H1 (cell line): ENCODE measurements around the gene CREG2. TPM values are rescaled to one million over a fixed set of nuclear protein-coding genes. Genes with fewer than 3 reads are reported as not detected.

Experiments used
- CTCF ChIA-PET: fragments of 300-600 bp; sonication (Branson Sonifier 250); formaldehyde crosslinking; loops from one replicate; lab custom pipeline; 2021; ENCODE audit not compliant: partially characterized antibody; lab: Charles Lee
- POLR2A ChIA-PET: fragments of 300-600 bp; sonication (Branson Sonifier 250); formaldehyde crosslinking; loops from one replicate; lab custom pipeline; 2021; ENCODE audit warnings: inconsistent platforms; ENCODE audit not compliant: partially characterized antibody; lab: Charles Lee
- DNase-seq, 2 experiments: peaks; one replicate each; pipeline versions ENCODE4 v3.0.0 to v3.0.0-alpha.2; 2010 to 2022; ENCODE audit warnings: low spot score in 2 of 2, low read depth in 1 of 2, mixed read lengths in 1 of 2
- FAIRE-seq: peaks from 2 replicates; lab custom pipeline; 2011; peaks lifted over from hg19 to GRCh38; lab: Jason Lieb, UNC
- H2AFZ ChIP-seq: 2 replicates; pipeline ENCODE4 v1.8.1; 2012; ENCODE audit warnings: low read length, inconsistent platforms
- H2AK5ac ChIP-seq: 2 replicates; pipeline ENCODE4 v1.6.1; 2013; ENCODE audit warnings: low read depth, low read length
- H2BK120ac ChIP-seq: replicated peaks from 2 replicates; pipeline ENCODE3; 2013; ENCODE audit warnings: low read depth, low read length, inconsistent platforms
- H2BK12ac ChIP-seq: 2 replicates; pipeline ENCODE4 v1.6.1; 2013; ENCODE audit warnings: low read depth, low read length
- H2BK15ac ChIP-seq: 2 replicates; pipeline ENCODE4 v1.6.1; 2013; ENCODE audit warnings: low read length
- H2BK20ac ChIP-seq: 2 replicates; pipeline ENCODE4 v1.6.1; 2013; ENCODE audit warnings: low read length
- H2BK5ac ChIP-seq: 2 replicates; pipeline ENCODE4 v1.6.1; 2013; ENCODE audit warnings: low read depth, low read length
- H3K14ac ChIP-seq: 2 replicates; pipeline ENCODE4 v1.6.1; 2013; ENCODE audit warnings: inconsistent platforms; ENCODE audit not compliant: insufficient read length
- H3K18ac ChIP-seq: 2 replicates; pipeline ENCODE4 v1.6.1; 2013; ENCODE audit warnings: low read length; ENCODE audit errors: extremely low read depth
- H3K23ac ChIP-seq: 2 replicates; pipeline ENCODE4 v1.6.1; 2013; ENCODE audit warnings: inconsistent platforms; ENCODE audit not compliant: insufficient read length
- H3K23me2 ChIP-seq: 2 replicates; pipeline ENCODE4 v1.6.1; 2013; ENCODE audit warnings: low read depth, low read length
- H3K27ac ChIP-seq: 2 replicates; pipeline ENCODE4 v1.6.1; 2011; ENCODE audit warnings: low read depth, low read length, inconsistent platforms
- H3K27me3 ChIP-seq, 4 experiments: replicated peaks in 1 of 4; 1 replicate in 1 of 4; 2 replicates in 3 of 4; pipeline versions ENCODE4 v1.6.1 to v1.8.1; 2011 to 2013; ENCODE audit warnings: low read length in 3 of 4, mild to moderate bottlenecking in 3 of 4, inconsistent platforms in 2 of 4, mixed read lengths in 2 of 4, moderate library complexity in 1 of 4; ENCODE audit not compliant: control insufficient read depth in 3 of 4, insufficient read depth in 3 of 4; ENCODE audit errors: extremely low read depth in 1 of 4
- H3K36me3 ChIP-seq, 4 experiments: 2 replicates each; pipeline versions ENCODE4 v1.6.1 to v1.8.1; 2011 to 2013; ENCODE audit warnings: mild to moderate bottlenecking in 4 of 4, low read length in 3 of 4, moderate library complexity in 2 of 4, control low read depth in 1 of 4, inconsistent platforms in 1 of 4; ENCODE audit not compliant: insufficient read depth in 4 of 4, control insufficient read depth in 2 of 4
- H3K4ac ChIP-seq: replicated peaks from 2 replicates; pipeline ENCODE3; 2013; ENCODE audit warnings: low read length, low read depth, mixed read lengths, inconsistent platforms; ENCODE audit not compliant: insufficient read length
- H3K4me1 ChIP-seq, 4 experiments: replicated peaks in 1 of 4; 1 replicate in 1 of 4; 2 replicates in 3 of 4; pipeline versions ENCODE4 v1.6.1 to v1.8.1; 2011 to 2013; ENCODE audit warnings: low read length in 3 of 4, inconsistent platforms in 2 of 4, mixed read lengths in 1 of 4; ENCODE audit not compliant: insufficient read depth in 4 of 4, control insufficient read depth in 3 of 4
- H3K4me2 ChIP-seq, 2 experiments: 2 replicates each; pipeline versions ENCODE4 v1.6.1 to v1.8.1; 2011 to 2013; ENCODE audit warnings: low read depth in 2 of 2, low read length in 2 of 2, control low read depth in 1 of 2, inconsistent platforms in 1 of 2, mild to moderate bottlenecking in 1 of 2; ENCODE audit not compliant: insufficient read depth in 1 of 2
- H3K4me3 ChIP-seq, 4 experiments: fragments of 200-600, 300-600 bp in 1 of 4; sonication (generic), shearing (Covaris generic), sonication (Bioruptor Twin) in 1 of 4; 2 replicates each; pipeline versions ENCODE4 v1.5.1 to v1.8.1; 2011 to 2016; ENCODE audit warnings: low read length in 4 of 4, low read depth in 3 of 4, control low read depth in 2 of 4, inconsistent platforms in 2 of 4, mild to moderate bottlenecking in 2 of 4, mixed read lengths in 1 of 4, moderate library complexity in 1 of 4; ENCODE audit not compliant: insufficient read depth in 2 of 4; ENCODE audit errors: extremely low read depth in 1 of 4
- H3K56ac ChIP-seq: replicated peaks from 2 replicates; pipeline ENCODE3; 2013; ENCODE audit warnings: low read depth, mild to moderate bottlenecking, mixed read lengths, low read length, inconsistent platforms; ENCODE audit not compliant: insufficient read length
- H3K79me1 ChIP-seq: 2 replicates; pipeline ENCODE4 v1.6.1; 2013; ENCODE audit warnings: low read depth, low read length, control low read depth
- H3K79me2 ChIP-seq, 2 experiments: 2 replicates each; pipeline versions ENCODE4 v1.6.1 to v1.8.1; 2012 to 2013; ENCODE audit warnings: low read length in 2 of 2, mild to moderate bottlenecking in 2 of 2, inconsistent platforms in 1 of 2; ENCODE audit not compliant: insufficient read depth in 2 of 2, control insufficient read depth in 1 of 2
- H3K9ac ChIP-seq, 4 experiments: replicated peaks in 1 of 4; 1 replicate in 1 of 4; 2 replicates in 3 of 4; pipeline versions ENCODE4 v1.6.1 to v1.8.1; 2011 to 2013; ENCODE audit warnings: low read depth in 3 of 4, low read length in 3 of 4, control low read depth in 2 of 4, mild to moderate bottlenecking in 2 of 4, moderate library complexity in 2 of 4, inconsistent platforms in 1 of 4; ENCODE audit errors: extremely low read depth in 1 of 4
- H3K9me3 ChIP-seq, 2 experiments: 2 replicates each; pipeline versions ENCODE4 v1.6.1 to v1.8.1; 2012 to 2013; ENCODE audit warnings: mild to moderate bottlenecking in 2 of 2, moderate library complexity in 2 of 2, control low read depth in 1 of 2, inconsistent platforms in 1 of 2, low read depth in 1 of 2, low read length in 1 of 2, mixed read lengths in 1 of 2; ENCODE audit not compliant: insufficient read depth in 2 of 2
- H4K20me1 ChIP-seq, 2 experiments: replicated peaks in 1 of 2; 2 replicates each; pipeline versions ENCODE3 to v1.8.1; 2011 to 2013; ENCODE audit warnings: inconsistent platforms in 2 of 2, low read length in 2 of 2, mild to moderate bottlenecking in 1 of 2; ENCODE audit not compliant: insufficient read depth in 2 of 2, control insufficient read depth in 1 of 2
- H4K5ac ChIP-seq: 2 replicates; pipeline ENCODE4 v1.6.1; 2013; ENCODE audit warnings: low read length, low read depth, mixed read lengths, inconsistent platforms; ENCODE audit not compliant: insufficient read length
- H4K8ac ChIP-seq: 2 replicates; pipeline ENCODE4 v1.8.0; 2013; ENCODE audit warnings: mild to moderate bottlenecking, moderate library complexity, low read length, inconsistent platforms; ENCODE audit not compliant: insufficient read depth; ENCODE audit errors: extremely low read depth
- H4K91ac ChIP-seq: replicated peaks from 2 replicates; pipeline ENCODE3; 2013; ENCODE audit warnings: low read length, mixed read lengths, inconsistent platforms; ENCODE audit not compliant: insufficient read length
- BCL11A ChIP-seq, 2 experiments: IDR thresholded peaks; one replicate each; pipeline ENCODE4 v1.6.1; 2011; ENCODE audit warnings: low read depth in 2 of 2, low read length in 2 of 2, mild to moderate bottlenecking in 2 of 2
- E2F6 ChIP-seq: IDR thresholded peaks from 2 replicates; pipeline ENCODE4 v1.6.1; 2012; ENCODE audit warnings: inconsistent platforms
- HDAC6 ChIP-seq: IDR thresholded peaks from one replicate; pipeline ENCODE4 v1.7.1; 2012; ENCODE audit warnings: low read depth, mild to moderate bottlenecking, inconsistent platforms, low read length, moderate library complexity
- JUN ChIP-seq: IDR thresholded peaks from 2 replicates; pipeline ENCODE4 v1.6.1; 2011; ENCODE audit warnings: low read depth, mild to moderate bottlenecking, improper control_type of control experiment, low read length
- POLR2AphosphoS5 ChIP-seq: IDR thresholded peaks from 2 replicates; pipeline ENCODE4 v1.6.1; 2011; ENCODE audit warnings: low read depth, low read length
- RAD21 ChIP-seq, 2 experiments: IDR thresholded peaks in 1 of 2; conservative IDR thresholded peaks in 1 of 2; 2 replicates each; pipeline ENCODE4 v1.6.1; 2011; ENCODE audit warnings: low read depth in 2 of 2, low read length in 2 of 2, improper control_type of control experiment in 1 of 2, inconsistent platforms in 1 of 2, mild to moderate bottlenecking in 1 of 2, moderate library complexity in 1 of 2
- RFX5 ChIP-seq: IDR thresholded peaks from 2 replicates; pipeline ENCODE4 v1.6.1; 2011; ENCODE audit warnings: low read depth, low read length, improper control_type of control experiment, borderline replicate concordance
- RNF2 ChIP-seq: fragments of 200-900, 300-1000 bp; sonication (generic); IDR thresholded peaks from 2 replicates; pipeline ENCODE4 v1.7.1; 2016; ENCODE audit warnings: borderline replicate concordance, low read depth, mild to moderate bottlenecking, antibody characterized with exemption, low read length; ENCODE audit not compliant: poor library complexity, severe bottlenecking; ENCODE audit errors: missing control alignments
- SIX5 ChIP-seq: IDR thresholded peaks from 2 replicates; pipeline ENCODE4 v1.6.1; 2011; ENCODE audit warnings: mild to moderate bottlenecking, low read depth, low read length
- WGBS, 2 experiments: shearing (Covaris generic) in 1 of 2; methylation state at CpG; one replicate each; pipeline versions ENCODE4 v1.1.6 to v1.1.7; 2013 to 2015; ENCODE audit warnings: low lambda C conversion rate in 2 of 2, mixed read lengths in 2 of 2, inconsistent platforms in 1 of 2, low coverage in 1 of 2, missing lambda C conversion rate in 1 of 2; ENCODE audit not compliant: insufficient replicate concordance in 2 of 2, insufficient coverage in 1 of 2, insufficient read length in 1 of 2; ENCODE audit errors: extremely low coverage in 1 of 2, missing lambda C conversion rate in 1 of 2; 5-methylcytosine and 5-hydroxymethylcytosine counted together
- polyA plus RNA-seq, 7 experiments: library from polyadenylated mRNA; depleted of rRNA in 3 of 7; stranded (reverse) in 5 of 7; unstranded in 2 of 7; fragments of >200 nt in 5 of 7; fragments of 200-250 nt in 2 of 7; gene quantifications; 1 replicate in 5 of 7; 2 replicates in 1 of 7; 4 replicates in 1 of 7; pipeline versions ENCODE4 v1.2.1 to v1.2.3, GENCODE V29; 2011 to 2013; ENCODE audit warnings: missing spikeins in 2 of 7, mixed read lengths in 2 of 7
- total RNA-seq: library from RNA; stranded (reverse); fragmentation: NEBNext Ultra II Directional; extraction: Animal tissue kit (Norgen Biotek cat#: 25700); gene quantifications from 2 replicates; pipeline ENCODE4 v1.2.1, GENCODE V29; 2021
- TF ChIP-seq, protein P1 (sequence below), 3 experiments: IDR thresholded peaks; 1 replicate in 2 of 3; 2 replicates in 1 of 3; pipeline versions ENCODE4 v1.5.1 to v1.6.1; 2011; ENCODE audit warnings: low read length in 3 of 3, mild to moderate bottlenecking in 3 of 3, inconsistent platforms in 2 of 3, low read depth in 1 of 3, moderate library complexity in 1 of 3; ENCODE audit not compliant: insufficient read depth in 1 of 3; ENCODE audit errors: control extremely low read depth in 1 of 3

The CREG2 gene
- total and polyA plus RNA-seq, 2 of the 8 experiments (the other 6 are each of a cell fraction or from before 2014, with no cell fraction given): 2.0 to 2.2 TPM

GRCh38 chr2:101380376-101380775 lies 6.9 kb downstream of the CREG2 start:
- ChIA-PET POLR2A (no interaction called here), CTCF (interaction anchor here (1.0 to 3.2 kb wide), 7 partner anchors 18 to 41 kb away, joined by 3 to 18 read pairs (median 4); no protein-coding TSS in a partner anchor)
- no peak overlapping the region for H3K4me3 ChIP-seq
- H3K14ac ChIP-seq: no peak overlapping the region
- H2AFZ ChIP-seq: no peak overlapping the region
- H3K4ac ChIP-seq: no peak overlapping the region
- DNase-seq: no peak
- H2AK5ac ChIP-seq: no peak overlapping the region
- no peak overlapping the region for H3K56ac ChIP-seq
- no peaks in the 10 kb centered on the region for H3K23me2 ChIP-seq
- H3K23ac ChIP-seq: no peak overlapping the region
- no peaks in the 10 kb centered on the region for H4K20me1 ChIP-seq
- H4K91ac ChIP-seq: no peak overlapping the region
- no peak overlapping the region for H4K8ac ChIP-seq
- no peak overlapping the region for H2BK15ac ChIP-seq
- H3K27me3 ChIP-seq: peaks cover 0 to 4% (median 2%) of the 10 kb centered on the region in 4 experiments; a peak in 3 of 7 replicates
- H3K79me1 ChIP-seq: no peaks in the 10 kb centered on the region
- no peak overlapping the region for H3K18ac ChIP-seq
- no peak overlapping the region for H3K4me2 ChIP-seq
- no peak overlapping the region for H3K27ac ChIP-seq
- H3K79me2 ChIP-seq: no peaks in the 10 kb centered on the region
- no peak overlapping the region for H2BK120ac ChIP-seq
- no peak overlapping the region for H2BK12ac ChIP-seq
- no peak overlapping the region for H4K5ac ChIP-seq
- no peak for FAIRE-seq
- H2BK20ac ChIP-seq: no peak overlapping the region
- 88% methylated on average over 11 of the region's 11 CpGs; no CpG with 5 or more reads in 1 of the 2 experiments for WGBS, 2 experiments
- H3K9ac ChIP-seq: no peak overlapping the region
- H3K4me1 ChIP-seq: peaks cover 0 to 6% (median 0%) of the 10 kb centered on the region in 4 experiments; a peak in 3 of 7 replicates
- H2BK5ac ChIP-seq: no peak overlapping the region
- no peaks in the 10 kb centered on the region for H3K9me3 ChIP-seq
- no peaks in the 10 kb centered on the region for H3K36me3 ChIP-seq
- TF ChIP-seq BCL11A (IDR thresholded peaks at IDR 0.05; ENCODE audit: low read depth in 2 of 2, low read length in 2 of 2) (no peak), SIX5 (no peak), E2F6 (no peak), RAD21 (IDR thresholded peaks at IDR 0.05 in 1 of 2, conservative IDR thresholded peaks at IDR 0.05 in 1 of 2; ENCODE audit: low read depth in 2 of 2, low read length in 2 of 2) (no peak), RNF2 (no peak), RFX5 (no peak), HDAC6 (no peak), POLR2AphosphoS5 (no peak), JUN (no peak)
- TF ChIP-seq, protein P1, sequence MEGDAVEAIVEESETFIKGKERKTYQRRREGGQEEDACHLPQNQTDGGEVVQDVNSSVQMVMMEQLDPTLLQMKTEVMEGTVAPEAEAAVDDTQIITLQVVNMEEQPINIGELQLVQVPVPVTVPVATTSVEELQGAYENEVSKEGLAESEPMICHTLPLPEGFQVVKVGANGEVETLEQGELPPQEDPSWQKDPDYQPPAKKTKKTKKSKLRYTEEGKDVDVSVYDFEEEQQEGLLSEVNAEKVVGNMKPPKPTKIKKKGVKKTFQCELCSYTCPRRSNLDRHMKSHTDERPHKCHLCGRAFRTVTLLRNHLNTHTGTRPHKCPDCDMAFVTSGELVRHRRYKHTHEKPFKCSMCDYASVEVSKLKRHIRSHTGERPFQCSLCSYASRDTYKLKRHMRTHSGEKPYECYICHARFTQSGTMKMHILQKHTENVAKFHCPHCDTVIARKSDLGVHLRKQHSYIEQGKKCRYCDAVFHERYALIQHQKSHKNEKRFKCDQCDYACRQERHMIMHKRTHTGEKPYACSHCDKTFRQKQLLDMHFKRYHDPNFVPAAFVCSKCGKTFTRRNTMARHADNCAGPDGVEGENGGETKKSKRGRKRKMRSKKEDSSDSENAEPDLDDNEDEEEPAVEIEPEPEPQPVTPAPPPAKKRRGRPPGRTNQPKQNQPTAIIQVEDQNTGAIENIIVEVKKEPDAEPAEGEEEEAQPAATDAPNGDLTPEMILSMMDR (IDR thresholded peaks at IDR 0.05; ENCODE audit: control extremely low read depth in 1 of 3, insufficient read depth in 1 of 3, low read depth in 1 of 3, low read length in 3 of 3): no peak
